Bone marrow (tissue), 2 donors: ENCODE results near the gene SHISA7.
"Not testable (repeated sequence)": the region's sequence is repeated elsewhere in the genome, so short reads cannot be mapped to it uniquely, and the experiment has no call there.

ENCODE experiments used
- DNase-seq, 2 donors: peaks; one replicate each; lab custom pipeline; 2025; lab: John Stamatoyannopoulos, UW

SHISA7 gene

DNA sequence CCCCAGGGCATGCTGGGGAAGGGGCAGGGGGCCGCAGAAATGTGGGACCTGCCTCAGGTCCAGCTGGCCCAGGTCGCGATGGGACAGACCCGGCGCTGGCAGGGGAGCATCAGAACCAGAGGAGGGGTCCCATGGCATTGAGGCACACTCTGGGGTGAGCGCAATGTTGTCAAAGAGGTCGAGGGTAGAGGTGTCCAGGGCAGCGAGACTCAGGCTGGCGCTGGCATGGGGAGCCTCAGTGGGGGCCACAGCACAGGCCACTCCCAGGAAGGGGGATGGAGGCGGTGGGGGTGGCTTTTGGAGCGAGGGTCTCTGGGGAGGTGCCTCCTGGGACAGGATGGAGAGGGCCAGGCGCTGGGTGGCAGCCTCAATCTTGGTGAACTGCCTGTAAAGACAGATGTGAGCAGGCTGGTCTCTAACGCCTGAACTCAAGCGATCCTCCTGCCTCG, 20.5 kb upstream of the SHISA7 start:
- DNase-seq: no peak

DNA sequence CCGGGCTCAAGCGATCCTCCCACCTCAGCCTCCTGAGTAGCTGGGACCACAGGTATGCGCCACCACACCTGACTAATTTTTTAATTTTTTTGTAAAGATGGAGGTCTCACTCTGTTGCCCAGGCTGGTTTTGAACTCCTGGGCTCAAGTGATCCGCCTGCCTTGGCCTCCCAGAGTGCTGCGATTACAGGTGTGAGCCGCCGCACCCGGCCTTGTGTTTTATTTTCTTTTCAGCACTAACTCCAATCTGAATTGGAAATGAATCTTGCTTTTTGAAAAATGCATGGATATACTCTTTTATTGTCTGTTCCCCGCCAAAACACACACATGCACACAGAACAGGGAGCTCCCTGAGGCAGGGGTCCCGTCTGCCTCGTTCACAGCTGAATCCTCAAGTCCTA, 19.6 kb upstream of the SHISA7 start:
- no peak for DNase-seq

DNA sequence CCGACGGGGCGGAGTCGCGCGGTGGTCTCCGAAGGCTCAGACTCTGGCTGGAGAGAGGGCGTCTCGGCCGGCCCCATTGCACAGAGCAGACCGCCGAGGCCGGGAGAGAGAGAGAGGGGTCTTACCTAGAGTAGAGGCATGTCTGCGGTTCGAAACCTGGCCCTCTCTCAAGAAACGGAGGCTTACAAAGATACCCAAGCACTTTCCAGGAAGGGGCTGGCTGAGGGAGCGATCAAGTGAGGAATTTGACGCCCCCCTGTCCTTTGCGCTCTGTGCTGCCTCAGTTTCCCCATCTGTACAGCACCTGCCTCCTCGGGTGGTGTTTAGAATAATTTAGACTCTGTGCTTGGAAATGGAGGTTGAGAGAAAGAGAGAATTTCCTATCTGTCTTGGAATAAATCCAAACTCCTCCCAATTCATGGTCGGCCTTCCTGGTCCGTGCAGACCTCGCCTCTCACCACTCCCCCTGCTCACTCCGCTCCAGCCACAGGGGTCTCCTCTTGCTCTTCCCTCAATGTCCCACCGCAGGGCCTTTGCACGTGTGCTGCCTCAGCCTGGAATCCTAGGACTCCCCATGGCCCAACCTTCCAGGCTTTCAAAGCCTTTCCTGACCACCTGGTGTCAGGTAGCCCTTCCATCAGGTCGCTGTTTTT, 19.0 kb upstream of the SHISA7 start:
- no peak for DNase-seq

DNA sequence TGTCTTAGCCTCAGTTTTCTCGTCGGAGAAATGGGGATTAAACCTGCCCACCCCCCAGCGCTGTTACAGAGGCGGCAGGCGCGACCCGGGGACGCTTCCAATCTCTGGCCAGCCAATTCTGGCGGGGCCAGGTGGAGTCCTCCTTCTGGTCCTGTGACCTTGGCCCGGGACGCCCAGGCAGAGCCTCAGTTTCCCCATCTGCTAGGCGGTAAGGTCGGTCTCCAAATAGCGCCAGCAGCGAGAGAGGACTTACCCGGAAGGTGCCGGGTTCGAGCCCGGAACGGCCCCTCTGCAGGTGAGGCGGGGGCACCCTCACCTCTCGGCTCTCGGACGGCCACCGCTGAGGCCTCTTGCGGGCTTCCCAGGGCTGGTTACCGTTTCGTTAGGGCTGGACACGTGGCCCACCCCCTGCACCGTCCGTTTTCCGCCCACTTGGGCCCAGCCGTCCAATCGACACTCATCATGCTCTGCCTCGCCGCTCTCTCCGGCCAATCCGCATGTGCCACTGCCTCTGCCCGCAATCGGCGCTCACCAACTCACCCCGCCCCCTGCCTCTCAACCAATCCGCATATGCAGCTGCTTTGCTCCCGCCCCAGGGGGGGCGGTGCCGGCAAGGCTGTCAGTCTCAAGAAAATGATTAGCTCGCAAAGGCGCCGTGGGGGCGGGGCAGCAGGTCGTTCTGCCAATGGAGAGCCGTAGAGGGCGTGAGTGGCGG, 18.3 kb upstream of the SHISA7 start, which contains the start of gene ISOC2:
Gene ISOC2 (minus strand): TSS at position 384 of the 715 bp plus-strand sequence. CDS start 5,156 bp downstream, outside the sequence.
- DNase-seq: peak; percentile 69 to 99

DNA sequence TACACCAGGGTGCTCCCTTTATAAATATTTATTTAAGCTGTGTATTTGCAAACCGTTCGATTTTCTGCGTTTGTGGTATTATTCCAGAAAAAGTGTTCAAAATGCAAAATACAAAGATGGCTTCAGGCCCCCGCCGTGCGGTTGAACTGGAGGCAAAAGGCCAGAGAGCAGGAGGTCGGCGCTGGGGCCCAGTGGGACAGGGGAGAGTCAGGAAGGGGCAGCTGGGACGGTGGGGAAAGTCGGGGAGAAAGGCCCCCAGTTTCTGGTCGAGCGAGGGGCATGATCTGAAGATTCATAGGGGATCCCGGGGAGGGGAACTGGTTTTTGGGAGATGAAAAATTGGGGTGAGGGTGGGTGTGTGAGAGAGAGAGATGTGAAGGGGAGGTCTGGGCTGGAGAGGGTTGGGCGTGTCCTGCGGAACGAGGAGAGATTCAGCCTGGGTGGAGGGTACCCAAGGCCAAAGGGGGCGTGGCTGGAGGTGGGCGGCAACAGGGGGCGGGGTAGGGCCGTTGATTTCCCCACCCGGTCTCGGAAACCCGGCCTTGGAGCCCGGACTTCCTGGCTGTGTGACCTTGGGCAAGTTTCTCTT, 17.7 kb upstream of the SHISA7 start:
- no peak for DNase-seq

DNA sequence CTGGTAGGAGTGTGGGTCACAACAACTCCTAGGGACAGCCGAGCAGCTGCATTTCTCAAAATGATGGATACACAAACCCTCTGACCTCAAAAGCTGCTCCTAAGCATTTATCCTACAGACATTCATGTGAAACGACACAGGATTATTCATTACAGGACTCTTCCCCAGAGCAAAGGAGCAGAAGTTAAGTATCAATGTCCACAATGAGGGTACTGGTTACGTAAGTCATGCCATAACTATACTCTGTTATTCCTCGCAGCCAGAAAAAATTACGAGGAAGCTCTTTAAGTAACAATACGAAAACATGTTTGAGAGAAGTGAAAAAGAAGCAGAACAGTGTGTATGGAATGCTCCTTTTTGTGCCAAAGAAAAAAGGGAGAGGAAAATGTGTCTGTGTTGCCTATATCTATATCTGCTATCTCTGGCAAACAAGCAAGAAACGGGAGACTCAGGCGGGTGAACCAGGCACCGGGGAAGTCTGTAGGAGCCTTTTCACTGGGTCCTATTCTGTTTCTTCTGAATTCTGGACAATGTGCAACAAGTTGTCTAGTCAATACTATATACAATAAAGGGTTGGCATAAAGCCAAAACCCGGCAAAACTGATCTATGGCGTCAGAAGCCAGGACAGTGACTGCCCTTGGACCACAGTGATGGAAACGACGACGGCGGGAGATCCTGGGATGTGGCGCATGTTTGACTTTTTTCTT, 17.0 kb upstream of the SHISA7 start:
- DNase-seq: no peak

DNA sequence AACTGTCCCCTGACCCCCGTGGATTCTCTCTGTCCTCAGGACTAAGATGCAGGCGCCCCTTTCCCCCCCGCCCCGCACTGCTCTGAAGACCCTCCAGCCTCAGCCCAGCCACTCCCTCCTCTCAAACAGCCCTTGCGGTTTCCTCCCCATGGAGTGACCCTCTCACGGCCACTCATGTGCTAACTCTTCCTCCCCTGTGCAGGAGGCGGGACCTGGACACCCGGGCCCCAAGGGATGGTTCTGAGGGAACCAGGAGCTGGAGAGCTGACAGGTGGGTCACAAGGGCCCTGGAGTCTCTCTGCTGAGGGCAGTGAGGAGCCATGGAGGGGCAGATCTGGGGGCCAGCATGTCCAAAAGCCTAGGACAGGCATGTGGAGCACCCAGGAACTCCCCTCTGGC, 16.4 kb upstream of the SHISA7 start:
- no peak for DNase-seq

DNA sequence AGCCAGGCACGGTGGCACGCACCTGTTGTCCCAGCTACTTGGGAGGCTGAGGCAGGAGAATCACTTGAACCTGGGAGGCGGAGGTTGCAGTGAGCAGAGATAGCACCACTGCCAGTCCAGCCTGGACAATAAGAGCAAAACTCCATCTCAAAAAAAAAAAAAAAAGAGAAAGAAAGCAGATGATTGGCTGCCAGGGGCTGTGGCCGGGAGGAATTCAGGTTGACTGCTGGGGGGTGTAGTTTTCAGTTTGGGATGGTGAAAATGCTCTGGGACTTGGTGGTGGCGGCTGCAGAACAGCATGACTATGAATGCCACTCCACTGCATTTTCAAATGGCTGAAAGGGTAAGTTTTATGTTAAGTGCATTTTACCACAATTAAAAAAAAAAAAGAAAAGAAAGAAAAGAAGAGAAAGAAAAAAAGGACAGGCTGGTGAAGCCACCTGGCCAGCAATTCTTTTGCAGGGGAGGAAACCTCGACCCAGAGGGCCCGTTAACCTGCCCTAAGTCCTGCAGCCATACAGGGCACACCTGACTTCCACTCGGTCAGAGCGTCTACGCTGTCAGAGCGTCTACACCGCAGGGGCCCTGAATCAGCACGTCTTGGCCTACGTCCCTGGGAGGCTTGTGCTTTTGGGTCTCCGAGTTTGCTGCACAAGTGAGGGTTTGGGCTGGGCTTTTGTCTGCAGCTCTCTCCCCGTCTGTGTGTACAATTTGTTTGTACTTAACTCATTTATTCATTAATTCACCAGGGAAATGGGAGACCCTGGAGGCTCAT, 14.8 kb upstream of the SHISA7 start:
- no peak for DNase-seq

DNA sequence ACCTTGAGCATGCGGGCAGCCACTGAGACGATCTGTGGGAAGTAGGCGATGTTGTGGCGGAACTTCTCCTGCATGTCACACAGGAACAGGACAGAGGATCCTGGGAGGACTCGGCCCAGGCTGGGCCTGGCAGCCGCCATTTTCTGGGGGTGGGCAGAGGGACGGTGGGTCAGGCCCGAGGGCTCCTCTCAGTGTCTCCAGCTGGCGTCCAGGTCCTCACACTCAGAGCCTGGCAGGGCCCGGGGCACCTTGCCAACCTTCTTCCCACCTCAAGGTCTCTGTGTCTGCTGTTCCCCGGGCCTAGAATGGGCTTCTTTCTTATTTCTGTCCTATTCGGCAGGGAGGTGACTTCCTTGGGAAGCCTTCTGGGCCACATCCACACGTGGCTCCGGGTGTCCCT, 13.2 kb upstream of the SHISA7 start:
- DNase-seq: no peak

DNA sequence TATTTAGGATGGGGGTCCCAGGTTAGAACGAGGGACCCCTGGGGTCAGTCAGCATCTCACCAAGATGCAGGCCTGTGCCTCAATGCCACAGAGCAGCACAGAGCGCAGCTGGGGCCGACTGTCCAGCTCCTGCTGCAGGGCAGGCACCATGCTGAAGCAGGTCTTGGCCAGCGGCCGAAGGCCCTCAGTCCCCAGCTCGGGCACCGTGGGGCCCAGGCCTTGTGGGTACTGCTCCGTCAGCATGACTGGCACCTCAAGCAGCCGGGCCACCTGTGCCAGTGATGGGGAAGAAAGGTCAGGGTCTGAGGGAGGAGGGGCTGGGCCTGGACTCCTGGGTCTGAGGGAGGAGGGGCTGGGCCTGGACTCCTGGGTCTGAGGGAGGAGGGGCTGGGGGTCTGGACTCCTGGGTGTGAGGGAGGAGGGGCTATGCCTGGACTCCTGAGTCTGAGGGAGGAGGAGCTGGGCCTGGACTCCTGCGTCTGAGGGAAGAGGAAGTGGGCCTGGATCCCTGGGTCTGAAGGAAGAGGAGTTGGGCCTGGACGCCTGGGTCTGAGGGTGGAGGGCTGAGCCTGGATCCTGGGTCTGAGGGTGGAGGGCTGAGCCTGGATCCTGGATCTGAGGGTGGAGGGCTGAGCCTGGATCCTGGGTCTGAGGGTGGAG, 12.6 kb upstream of the SHISA7 start:
- DNase-seq: no peak

DNA sequence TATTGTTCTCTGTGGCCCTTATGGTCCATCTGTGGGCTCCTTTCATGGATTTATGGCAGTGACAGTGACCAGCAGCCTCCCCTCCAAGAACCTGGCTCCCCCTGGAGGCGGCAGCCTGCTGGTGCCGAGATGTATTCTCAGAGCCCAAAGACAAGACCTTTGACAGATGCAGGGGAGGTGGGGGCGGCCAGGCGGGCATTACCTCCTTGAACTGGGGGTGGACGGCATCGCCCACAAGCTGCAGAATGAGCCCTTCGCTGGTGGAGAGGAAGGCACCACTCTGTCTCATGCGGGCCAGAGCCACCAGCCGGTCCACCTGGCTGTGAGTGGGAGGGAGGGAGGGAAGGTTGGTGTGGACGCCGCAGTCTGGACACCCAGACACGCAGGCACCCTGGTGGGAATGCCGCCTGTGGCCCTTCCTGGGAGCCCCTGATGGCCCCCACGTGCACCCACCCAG, 11.7 kb upstream of the SHISA7 start:
- peak in 1 of 2 donors; percentile 45 for DNase-seq

DNA sequence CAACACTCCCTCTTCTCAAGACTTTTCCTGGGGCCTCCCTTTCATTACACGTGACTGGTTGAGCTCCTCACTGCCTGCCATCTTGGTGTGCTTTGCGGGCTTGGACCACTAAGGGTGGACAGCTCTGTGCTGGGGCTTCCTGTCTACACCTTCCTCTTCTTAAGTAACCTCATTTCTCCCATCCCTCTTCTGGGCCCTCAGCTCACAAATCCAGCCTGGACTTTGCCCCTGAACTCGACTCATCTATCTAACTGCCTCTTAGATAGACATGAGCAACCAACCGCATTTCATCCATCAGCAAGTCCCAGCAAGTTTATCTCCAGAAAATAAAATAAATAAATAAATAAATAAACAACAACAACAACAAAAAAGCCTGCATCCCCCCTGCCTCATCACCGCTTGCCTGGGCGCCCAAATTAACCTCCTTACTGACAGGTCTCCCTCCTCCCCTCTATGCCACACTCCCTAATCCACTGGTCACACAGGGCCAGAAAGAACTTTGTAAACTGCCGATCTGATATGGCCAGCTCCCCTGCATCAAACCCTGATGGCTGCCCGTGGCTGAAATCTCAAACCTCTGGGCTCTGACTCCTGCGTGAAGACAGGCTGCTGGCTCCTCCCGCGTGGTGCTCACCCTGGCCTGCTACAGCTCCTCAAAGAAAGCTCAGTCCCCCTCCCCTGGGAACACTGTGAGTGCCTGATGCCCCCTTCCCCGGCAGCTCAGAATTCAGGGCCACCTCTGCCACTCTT, 10.6 kb upstream of the SHISA7 start:
- no peak for DNase-seq

DNA sequence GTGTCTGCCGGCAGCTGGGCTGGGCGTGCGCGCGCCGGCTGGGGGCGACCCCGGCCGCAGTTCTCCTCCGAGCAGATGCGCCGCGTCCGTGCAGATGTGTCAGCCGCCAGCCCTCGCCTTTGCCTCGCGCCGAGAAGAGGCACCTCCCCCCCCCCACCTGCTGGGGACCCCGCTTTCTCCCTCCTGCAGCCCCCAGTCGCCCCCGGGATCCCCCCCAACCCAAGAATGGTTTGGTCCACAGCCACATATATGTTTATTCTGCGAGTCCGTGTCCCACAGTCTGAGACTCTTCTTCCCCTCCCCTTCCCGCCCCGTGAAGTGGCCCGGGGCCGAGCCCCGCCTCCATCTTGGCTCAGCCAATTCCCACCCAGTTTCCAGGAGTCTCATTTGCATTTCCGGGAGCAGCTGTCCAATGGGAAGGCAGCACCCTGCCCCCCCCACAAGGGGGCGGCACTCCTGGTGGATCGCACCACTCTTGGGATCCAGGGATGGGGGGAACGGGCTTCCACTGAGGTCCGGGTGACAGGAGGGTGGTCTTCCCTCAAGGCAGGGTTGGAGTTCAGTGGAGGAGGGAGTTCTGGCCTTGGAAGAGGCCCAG, 9.7 kb upstream of the SHISA7 start:
- no peak for DNase-seq

DNA sequence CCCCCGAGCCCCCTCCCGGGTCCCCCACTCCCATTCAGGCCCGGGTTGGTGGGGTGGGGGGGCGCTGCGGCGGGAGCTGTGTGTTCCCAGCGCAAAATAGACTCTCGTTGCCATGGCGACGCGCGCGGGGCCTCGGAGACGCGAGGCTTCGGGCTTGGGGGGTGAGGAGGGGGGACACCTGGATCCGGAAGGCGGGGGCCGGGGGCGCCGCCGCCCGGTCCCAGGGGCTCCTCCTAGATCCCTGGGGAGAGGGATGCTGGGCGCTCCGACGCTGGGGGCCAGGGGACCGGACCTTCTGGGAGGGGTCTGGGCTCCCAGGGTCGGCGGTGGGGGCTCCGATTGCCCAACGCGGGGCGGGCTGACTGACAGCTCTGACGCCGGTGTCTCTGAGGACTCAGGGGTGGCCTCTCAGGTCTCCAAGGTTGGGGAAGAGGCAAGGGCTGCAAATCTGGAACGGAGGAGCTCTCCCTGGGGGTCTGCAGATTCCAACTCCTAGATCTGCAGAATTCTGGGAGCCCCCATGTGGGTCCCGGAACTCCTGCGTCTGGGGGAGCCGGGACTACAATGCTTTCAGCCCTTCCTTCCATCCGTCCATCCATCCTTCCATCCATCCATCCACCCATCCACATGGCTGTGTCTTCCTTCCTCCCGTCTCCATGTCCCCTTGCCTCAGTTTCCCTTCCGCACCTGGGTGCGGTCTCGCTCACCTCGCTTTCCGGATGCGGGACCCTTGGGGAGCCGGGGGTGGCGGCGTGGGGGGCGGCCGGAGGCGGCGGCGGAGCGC, 9.1 kb upstream of the SHISA7 start:
- DNase-seq: no peak

DNA sequence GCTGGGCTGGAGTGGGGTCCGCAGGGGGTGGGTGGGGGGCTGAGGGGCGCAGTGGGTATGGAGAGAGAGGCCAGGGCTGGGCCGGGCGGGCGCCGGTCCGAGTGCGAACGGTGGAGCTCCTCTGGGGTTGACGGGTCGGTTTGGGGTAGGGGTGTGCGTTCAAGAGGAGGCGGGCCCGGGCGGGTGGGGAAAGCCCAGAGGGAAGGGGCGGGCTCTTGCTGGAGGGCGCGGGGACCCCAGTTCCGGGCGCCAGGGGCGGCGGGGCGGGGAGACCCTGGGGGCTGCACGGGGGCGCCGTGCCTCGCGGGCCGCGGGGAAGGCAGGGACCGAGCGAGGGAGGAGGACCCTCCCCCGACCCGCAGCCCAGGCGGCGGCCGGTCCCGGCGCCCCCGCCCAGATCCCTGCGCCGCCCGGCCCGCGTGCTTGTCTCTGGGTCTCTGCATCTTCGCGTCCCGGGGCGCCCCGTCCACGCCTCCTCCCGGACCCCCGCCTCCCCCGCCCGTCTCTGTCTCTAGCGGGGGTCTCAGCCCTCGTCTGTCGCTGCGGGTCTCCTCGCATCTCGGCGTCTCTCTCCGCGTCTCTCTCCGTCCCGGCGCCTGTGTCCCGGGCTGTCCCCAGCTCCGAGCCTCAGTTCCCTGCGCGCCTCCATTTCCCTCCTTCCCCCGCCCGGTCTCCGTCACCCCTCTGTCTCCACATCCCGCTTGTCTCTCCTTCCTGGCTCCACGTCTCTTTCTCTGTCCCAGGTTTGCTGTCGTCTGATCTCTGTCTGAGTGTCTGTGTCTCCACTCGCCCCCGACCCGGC, 8.3 kb upstream of the SHISA7 start:
- no peak for DNase-seq

DNA sequence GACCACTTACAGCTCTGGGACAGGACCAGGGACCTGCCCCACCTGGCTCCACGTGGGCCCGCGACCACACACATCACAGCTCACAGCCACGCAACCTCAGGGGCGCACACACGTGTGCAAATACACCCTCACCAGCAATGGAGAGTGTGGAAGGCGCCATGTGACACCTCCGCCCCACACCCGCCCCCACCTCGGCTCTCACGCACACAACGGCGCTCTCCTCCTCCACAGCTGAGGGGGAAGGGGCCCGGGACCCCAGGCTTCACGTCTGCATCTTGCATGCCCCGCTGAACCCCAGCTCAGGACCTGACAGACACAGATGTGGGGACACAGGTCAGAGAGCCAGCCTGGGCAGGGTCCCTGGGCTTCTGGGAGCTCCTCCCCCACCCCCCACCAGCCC, 6.4 kb upstream of the SHISA7 start:
- no peak for DNase-seq

DNA sequence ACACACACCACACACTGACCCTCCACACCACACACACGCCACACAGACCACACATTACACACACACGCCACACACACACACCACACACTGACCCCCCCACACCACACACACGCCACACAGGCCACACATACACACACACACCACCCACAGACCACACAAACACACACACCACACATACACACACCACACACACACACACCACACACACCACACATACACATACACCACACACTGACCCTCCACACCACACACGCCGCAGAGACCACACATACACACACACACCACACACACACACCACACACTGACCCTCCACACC, 5.0 kb upstream of the SHISA7 start:
- DNase-seq: not testable (repeated sequence)

DNA sequence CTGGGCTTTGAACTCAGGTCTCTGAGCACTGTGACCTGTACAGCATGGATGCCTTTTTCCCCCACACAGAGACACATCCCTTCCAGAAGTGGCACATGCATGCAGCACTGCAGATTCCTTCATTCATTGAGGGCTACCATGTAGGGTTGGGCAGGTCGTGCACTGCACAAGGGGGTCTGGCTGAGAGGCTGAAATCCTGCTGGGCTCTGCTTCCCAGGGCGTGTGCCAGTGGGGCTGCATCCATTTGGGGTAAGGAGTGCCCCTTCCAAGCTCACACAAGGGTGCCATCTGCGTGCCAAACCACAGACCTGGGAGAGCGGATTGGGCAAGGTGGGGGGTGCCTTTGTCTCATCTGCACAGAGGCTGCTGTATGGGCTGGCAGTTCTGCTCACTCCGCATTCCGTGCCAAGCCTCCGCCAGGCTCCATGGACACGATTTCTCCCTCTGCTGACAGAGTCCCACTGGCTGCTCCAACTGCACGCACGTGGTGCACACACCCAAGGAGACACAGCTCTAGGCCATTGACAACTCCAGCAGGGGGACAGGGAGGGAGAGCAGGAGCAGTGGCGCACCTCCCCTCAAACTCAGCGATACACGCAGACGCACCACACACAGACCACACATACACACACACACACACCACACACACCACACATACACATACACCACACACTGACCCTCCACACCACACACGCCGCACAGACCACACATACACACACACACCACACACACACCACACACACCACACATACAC, 4.5 kb upstream of the SHISA7 start:
- no peak for DNase-seq
